CD4-positive, alpha-beta T cell (primary cell): ENCODE results near the gene THEMIS. TPM values are rescaled to one million over a fixed set of nuclear protein-coding genes. Genes with fewer than 3 reads are reported as not detected.

Experiments used
- ATAC-seq: fragments of 200-7000 bp; cut with Tn5 transposase; one replicate; pipeline ENCODE4 v1.10.0; 2022; ENCODE audit warnings: mild to moderate bottlenecking; ENCODE audit not compliant: poor library complexity
- CTCF ChIA-PET: fragments of 350-600 bp; sonication (Branson Sonifier 250); formaldehyde crosslinking; loops from one replicate; lab custom pipeline; 2021; ENCODE audit warnings: antibody characterized with exemption, inconsistent platforms; lab: Charles Lee
- POLR2A ChIA-PET: fragments of 350-600 bp; sonication (Branson Sonifier 250); formaldehyde crosslinking; loops from one replicate; lab custom pipeline; 2021; ENCODE audit warnings: antibody characterized with exemption, inconsistent platforms; lab: Charles Lee
- DNase-seq, 14 experiments: peaks; one replicate each; pipeline ENCODE4 v3.0.0-alpha.2; 2013 to 2020; ENCODE audit warnings: mixed read lengths in 2 of 14
- H3K27ac ChIP-seq, 2 donors: one replicate each; pipeline versions ENCODE4 v1.5.1 to v1.7.0; 2013; ENCODE audit warnings: low read length in 2 of 2, low read depth in 1 of 2, mild to moderate bottlenecking in 1 of 2
- H3K27me3 ChIP-seq, 2 experiments: 1 replicate in 1 of 2; 2 replicates in 1 of 2; pipeline versions ENCODE4 v1.6.1 to v1.7.0; 2013; ENCODE audit warnings: low read length in 2 of 2, control low read depth in 1 of 2, mild to moderate bottlenecking in 1 of 2, moderate library complexity in 1 of 2; ENCODE audit not compliant: insufficient read depth in 2 of 2, control insufficient read depth in 1 of 2
- H3K36me3 ChIP-seq: one replicate; pipeline ENCODE4 v1.6.1; 2013; ENCODE audit warnings: low read length, control low read depth; ENCODE audit not compliant: insufficient read depth
- H3K4me1 ChIP-seq: one replicate; pipeline ENCODE4 v1.6.1; 2013; ENCODE audit warnings: low read length, control low read depth; ENCODE audit not compliant: insufficient read depth
- H3K4me3 ChIP-seq: one replicate; pipeline ENCODE4 v1.5.1; 2013; ENCODE audit warnings: mild to moderate bottlenecking, low read length, moderate library complexity
- H3K9me3 ChIP-seq, 2 experiments: 1 replicate in 1 of 2; 2 replicates in 1 of 2; pipeline versions ENCODE4 v1.6.1 to v1.7.0; 2013; ENCODE audit warnings: low read length in 2 of 2, mild to moderate bottlenecking in 2 of 2, control low read depth in 1 of 2, moderate library complexity in 1 of 2; ENCODE audit not compliant: control insufficient read depth in 1 of 2, insufficient read depth in 1 of 2
- H3K27ac Mint-ChIP-seq: one replicate; pipeline ENCODE4 v1.8.0; 2020; ENCODE audit warnings: mixed read lengths
- H3K27me3 Mint-ChIP-seq: one replicate; pipeline ENCODE4 v1.8.0; 2021; ENCODE audit warnings: mixed read lengths
- H3K36me3 Mint-ChIP-seq: one replicate; pipeline ENCODE4 v1.8.0; 2021; ENCODE audit warnings: low read depth, mixed read lengths
- H3K4me1 Mint-ChIP-seq: one replicate; pipeline ENCODE4 v1.8.0; 2021; ENCODE audit warnings: low read depth, mixed read lengths
- H3K4me3 Mint-ChIP-seq: one replicate; pipeline ENCODE4 v1.8.0; 2020; ENCODE audit warnings: mild to moderate bottlenecking, mixed read lengths
- H3K9me3 Mint-ChIP-seq: one replicate; pipeline ENCODE4 v1.8.0; 2020; ENCODE audit warnings: mixed read lengths
- intact Hi-C, 2 experiments: fragments of 100-400 bp; cut with DNase I in 1 of 2; cut with micrococcal nuclease in 1 of 2; formaldehyde crosslinking; loops; one replicate each; pipeline versions ENCODE4 v1.15.1 to v1.9.0; 2023 to 2025; cut with DNase I, micrococcal nuclease
- total RNA-seq, 174 experiments: library from RNA in 2 of 174; stranded (reverse) in 2 of 174; gene quantifications; one replicate each; pipeline ENCODE4 v1.2.3 and lab custom pipeline; 2021 to 2026
- TF ChIP-seq, protein P1 (sequence below): fragments of 200-600 bp; IDR thresholded peaks from one replicate; pipeline ENCODE4 v1.8.0; 2022; ENCODE audit warnings: antibody characterized with exemption, mild to moderate bottlenecking

The THEMIS gene
- total RNA-seq, 2 experiments from 2014 or later = 25.0 to 25.3 TPM

- Mint-ChIP-seq H3K4me1 (peaks cover 60% of the 10 kb centered on the region), H3K36me3 (peaks cover 27% of the 10 kb centered on the region), H3K4me3 (no peak overlapping the region), H3K27ac (peak overlapping the region; percentile 56), H3K27me3 (no peaks in the 10 kb centered on the region), H3K9me3 (peaks cover 2% of the 10 kb centered on the region)
- H3K4me1 ChIP-seq = no peaks in the 10 kb centered on the region
- no peaks in the 10 kb centered on the region for H3K27me3 ChIP-seq
- POLR2A ChIA-PET = no interaction called here
- no peak for DNase-seq
- intact Hi-C loops = loop anchor here (1.0 to 10.0 kb wide), 9 partner anchors 119 to 1840 kb away; partner anchors contain the start of gene PTPRK (in 1 of the 2)
- no peak overlapping the region for H3K4me3 ChIP-seq
- no peak for ATAC-seq
- TF ChIP-seq, protein P1, sequence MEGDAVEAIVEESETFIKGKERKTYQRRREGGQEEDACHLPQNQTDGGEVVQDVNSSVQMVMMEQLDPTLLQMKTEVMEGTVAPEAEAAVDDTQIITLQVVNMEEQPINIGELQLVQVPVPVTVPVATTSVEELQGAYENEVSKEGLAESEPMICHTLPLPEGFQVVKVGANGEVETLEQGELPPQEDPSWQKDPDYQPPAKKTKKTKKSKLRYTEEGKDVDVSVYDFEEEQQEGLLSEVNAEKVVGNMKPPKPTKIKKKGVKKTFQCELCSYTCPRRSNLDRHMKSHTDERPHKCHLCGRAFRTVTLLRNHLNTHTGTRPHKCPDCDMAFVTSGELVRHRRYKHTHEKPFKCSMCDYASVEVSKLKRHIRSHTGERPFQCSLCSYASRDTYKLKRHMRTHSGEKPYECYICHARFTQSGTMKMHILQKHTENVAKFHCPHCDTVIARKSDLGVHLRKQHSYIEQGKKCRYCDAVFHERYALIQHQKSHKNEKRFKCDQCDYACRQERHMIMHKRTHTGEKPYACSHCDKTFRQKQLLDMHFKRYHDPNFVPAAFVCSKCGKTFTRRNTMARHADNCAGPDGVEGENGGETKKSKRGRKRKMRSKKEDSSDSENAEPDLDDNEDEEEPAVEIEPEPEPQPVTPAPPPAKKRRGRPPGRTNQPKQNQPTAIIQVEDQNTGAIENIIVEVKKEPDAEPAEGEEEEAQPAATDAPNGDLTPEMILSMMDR = no peak
- H3K9me3 ChIP-seq = no peaks in the 10 kb centered on the region
- H3K36me3 ChIP-seq = peaks cover 2% of the 10 kb centered on the region
- CTCF ChIA-PET = interaction anchor here (1.1 to 1.8 kb wide), 5 partner anchors 13 to 592 kb away, joined by 3 to 8 read pairs (median 5); no protein-coding TSS in a partner anchor
- H3K27ac ChIP-seq = no peak overlapping the region
Observed at GRCh38 chr6:127737768-127738167, 163.1 kb downstream of the THEMIS start.

- Mint-ChIP-seq H3K27me3 (no peaks in the 10 kb centered on the region), H3K9me3 (no peaks in the 10 kb centered on the region), H3K27ac (peak overlapping the region; percentile 56), H3K4me1 (peaks cover 62% of the 10 kb centered on the region), H3K4me3 (no peak overlapping the region), H3K36me3 (peaks cover 23% of the 10 kb centered on the region)
- Histone ChIP-seq H3K9me3 (no peaks in the 10 kb centered on the region), H3K4me1 (no peaks in the 10 kb centered on the region), H3K4me3 (no peak overlapping the region), H3K27ac (no peak overlapping the region), H3K36me3 (peaks cover 4% of the 10 kb centered on the region), H3K27me3 (no peaks in the 10 kb centered on the region)
- POLR2A ChIA-PET = interaction anchor here (1.5 kb wide), 1 partner anchor 119 kb away, joined by 5 read pairs; no protein-coding TSS in a partner anchor
- ATAC-seq (peak; percentile 95), DNase-seq (peak in 10 of 14 experiments; percentile 3 to 82 (median 24))
- intact Hi-C loops = loop anchor here (1.0 to 10.0 kb wide), 8 partner anchors 120 to 1840 kb away; partner anchors contain the start of gene PTPRK (in 1 of the 2)
- CTCF ChIA-PET = interaction anchor here (0.7 to 1.8 kb wide), 12 partner anchors 9 to 593 kb away, joined by 3 to 8 read pairs (median 3); no protein-coding TSS in a partner anchor
- TF ChIP-seq, protein P1 = peak; percentile 85
Observed at GRCh38 chr6:127737009-127737486, 163.8 kb downstream of the THEMIS start.

DNA sequence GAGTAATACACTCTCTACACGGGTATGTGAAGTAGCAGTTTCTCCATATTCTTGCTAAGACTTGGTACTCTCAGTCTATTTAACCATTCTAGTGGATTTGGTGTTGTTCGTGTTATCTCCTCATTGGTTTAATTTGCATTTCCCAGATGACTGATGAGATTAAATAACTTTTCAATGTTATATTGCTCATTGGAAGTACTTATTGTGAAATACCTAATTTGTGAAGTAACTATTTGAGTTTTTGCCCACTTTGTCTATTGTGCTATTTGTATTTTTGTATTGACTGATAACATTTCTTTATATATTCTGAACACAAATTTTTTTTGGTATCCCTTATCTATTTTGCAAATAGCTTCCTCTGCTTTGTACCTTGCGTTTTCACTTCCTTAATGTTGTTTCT is 167.9 kb downstream of the THEMIS start:
- no peaks in the 10 kb centered on the region for H3K9me3 ChIP-seq
- H3K36me3 ChIP-seq = peaks cover 4% of the 10 kb centered on the region
- no peaks in the 10 kb centered on the region for H3K27me3 ChIP-seq
- no peak overlapping the region for H3K4me3 ChIP-seq
- Mint-ChIP-seq H3K27ac (no peak overlapping the region), H3K9me3 (no peaks in the 10 kb centered on the region), H3K36me3 (peaks cover 27% of the 10 kb centered on the region), H3K27me3 (no peaks in the 10 kb centered on the region), H3K4me1 (peaks cover 74% of the 10 kb centered on the region), H3K4me3 (no peak overlapping the region)
- no peaks in the 10 kb centered on the region for H3K4me1 ChIP-seq
- intact Hi-C loops = loop anchor here (10.0 kb wide), 1 partner anchor 242 kb away; no protein-coding TSS in a partner anchor
- TF ChIP-seq, protein P1 = no peak
- no peak for ATAC-seq
- POLR2A ChIA-PET = no interaction called here
- H3K27ac ChIP-seq = no peak overlapping the region
- CTCF ChIA-PET = interaction anchor here (1.2 kb wide), 1 partner anchor 123 kb away, joined by 3 read pairs; no protein-coding TSS in a partner anchor
- DNase-seq = no peak
